Lower lobe of right lung (tissue), 2 donors: ENCODE data around the gene DPF3. TPM values are rescaled to one million over a fixed set of nuclear protein-coding genes. Genes with fewer than 3 reads are reported as not detected.

Experiments
- ATAC-seq, 2 donors: fragments of 200-7000 bp; cut with Tn5 transposase; one replicate each; pipeline ENCODE4 v1.9.1; 2020 to 2022; ENCODE audit warnings: mild to moderate bottlenecking in 2 of 2, moderate library complexity in 2 of 2
- DNase-seq: peaks from one replicate; pipeline ENCODE4 v3.0.0-alpha.2; 2020
- H3K27ac ChIP-seq: fragments of 200-600 bp; one replicate; pipeline ENCODE4 v1.8.0; 2022
- H3K27me3 ChIP-seq: fragments of 200-600 bp; one replicate; pipeline ENCODE4 v1.8.0; 2022; ENCODE audit warnings: low read depth
- H3K36me3 ChIP-seq: fragments of 200-600 bp; one replicate; pipeline ENCODE4 v1.8.0; 2022; ENCODE audit warnings: mild to moderate bottlenecking
- H3K4me1 ChIP-seq: fragments of 200-600 bp; one replicate; pipeline ENCODE4 v1.8.0; 2022
- H3K4me3 ChIP-seq: fragments of 200-600 bp; one replicate; pipeline ENCODE4 v1.8.0; 2022; ENCODE audit warnings: mild to moderate bottlenecking
- H3K9me3 ChIP-seq: fragments of 200-600 bp; one replicate; pipeline ENCODE4 v1.8.0; 2022
- intact Hi-C: fragments of 100-400 bp; cut with DNase I; formaldehyde crosslinking; loops from one replicate; pipeline ENCODE4 v1.11.0; 2022
- total RNA-seq: library from RNA; stranded (reverse); fragmentation: NEBNext Ultra II Directional; extraction: Animal tissue kit (Norgen Biotek cat#: 25700); gene quantifications from one replicate; pipeline ENCODE4 v1.2.1, GENCODE V29; 2021
- TF ChIP-seq, protein P1 (sequence below): fragments of 200-600 bp; IDR thresholded peaks from one replicate; pipeline ENCODE4 v1.8.0; 2022; ENCODE audit warnings: antibody characterized with exemption, mild to moderate bottlenecking
- donor health status: DM: no; HTN: yes; CAD: no; lungs with severe emphysema.

The DPF3 gene
- total RNA-seq, 1 donor from 2014 or later, result 0.59 TPM

DNA sequence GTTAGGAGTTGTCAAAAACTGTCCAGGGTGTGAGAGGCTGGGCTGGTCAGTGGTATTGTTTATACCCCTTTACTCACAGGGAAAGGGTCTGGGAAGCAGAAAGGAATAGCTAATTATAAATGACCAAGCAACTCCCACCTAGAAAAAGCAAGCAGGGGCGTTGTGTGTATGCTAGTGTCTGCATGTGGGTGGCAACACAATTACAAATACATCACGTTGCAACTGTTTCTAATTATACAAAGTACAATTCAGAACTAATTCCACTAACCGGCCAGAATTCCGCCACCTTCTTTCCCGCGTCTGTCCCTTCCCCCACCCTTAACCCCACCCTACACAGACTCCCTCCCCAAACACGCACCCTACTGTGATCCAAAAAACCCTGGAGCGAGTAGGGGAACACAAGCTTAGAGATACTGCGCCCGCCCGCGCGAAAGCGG is 2.2 kb downstream of the DPF3 start:
- Histone ChIP-seq H3K27ac (no peak overlapping the region), H3K4me3 (peak overlapping the region; percentile 83), H3K4me1 (peaks cover 30% of the 10 kb centered on the region), H3K36me3 (no peaks in the 10 kb centered on the region), H3K9me3 (no peaks in the 10 kb centered on the region), H3K27me3 (peaks cover 47% of the 10 kb centered on the region)
- no peak for ATAC-seq
- no peak for DNase-seq
- intact Hi-C loops, result no loop called here
- TF ChIP-seq, protein P1, sequence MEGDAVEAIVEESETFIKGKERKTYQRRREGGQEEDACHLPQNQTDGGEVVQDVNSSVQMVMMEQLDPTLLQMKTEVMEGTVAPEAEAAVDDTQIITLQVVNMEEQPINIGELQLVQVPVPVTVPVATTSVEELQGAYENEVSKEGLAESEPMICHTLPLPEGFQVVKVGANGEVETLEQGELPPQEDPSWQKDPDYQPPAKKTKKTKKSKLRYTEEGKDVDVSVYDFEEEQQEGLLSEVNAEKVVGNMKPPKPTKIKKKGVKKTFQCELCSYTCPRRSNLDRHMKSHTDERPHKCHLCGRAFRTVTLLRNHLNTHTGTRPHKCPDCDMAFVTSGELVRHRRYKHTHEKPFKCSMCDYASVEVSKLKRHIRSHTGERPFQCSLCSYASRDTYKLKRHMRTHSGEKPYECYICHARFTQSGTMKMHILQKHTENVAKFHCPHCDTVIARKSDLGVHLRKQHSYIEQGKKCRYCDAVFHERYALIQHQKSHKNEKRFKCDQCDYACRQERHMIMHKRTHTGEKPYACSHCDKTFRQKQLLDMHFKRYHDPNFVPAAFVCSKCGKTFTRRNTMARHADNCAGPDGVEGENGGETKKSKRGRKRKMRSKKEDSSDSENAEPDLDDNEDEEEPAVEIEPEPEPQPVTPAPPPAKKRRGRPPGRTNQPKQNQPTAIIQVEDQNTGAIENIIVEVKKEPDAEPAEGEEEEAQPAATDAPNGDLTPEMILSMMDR, result no peak

DNA sequence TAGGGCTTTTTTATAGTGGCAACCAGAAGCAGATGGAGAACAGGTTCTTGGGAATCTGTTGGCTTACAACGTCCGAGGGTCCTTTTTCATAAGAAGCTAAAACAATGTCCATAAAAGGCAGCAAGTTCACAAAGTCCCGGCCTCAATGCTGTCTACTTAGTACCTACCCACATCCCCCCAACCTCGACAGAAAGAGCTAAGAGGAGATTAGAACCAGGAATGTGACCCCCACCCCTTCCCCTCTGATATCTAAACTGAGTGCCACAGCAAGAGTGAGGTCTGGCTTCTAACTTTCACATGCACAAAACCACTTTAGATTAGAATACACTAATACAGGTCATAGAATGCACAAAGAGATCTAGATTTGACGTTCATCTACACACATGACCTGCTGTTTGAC is 4.5 kb downstream of the DPF3 start:
- H3K4me3 ChIP-seq, result no peak overlapping the region
- no peak for DNase-seq
- no peak overlapping the region for H3K27ac ChIP-seq
- H3K27me3 ChIP-seq, result peaks cover 29% of the 10 kb centered on the region
- no peaks in the 10 kb centered on the region for H3K9me3 ChIP-seq
- intact Hi-C loops, result no loop called here
- ATAC-seq, result no peak
- H3K4me1 ChIP-seq, result peaks cover 19% of the 10 kb centered on the region
- H3K36me3 ChIP-seq, result no peaks in the 10 kb centered on the region
- TF ChIP-seq, protein P1, result no peak

DNA sequence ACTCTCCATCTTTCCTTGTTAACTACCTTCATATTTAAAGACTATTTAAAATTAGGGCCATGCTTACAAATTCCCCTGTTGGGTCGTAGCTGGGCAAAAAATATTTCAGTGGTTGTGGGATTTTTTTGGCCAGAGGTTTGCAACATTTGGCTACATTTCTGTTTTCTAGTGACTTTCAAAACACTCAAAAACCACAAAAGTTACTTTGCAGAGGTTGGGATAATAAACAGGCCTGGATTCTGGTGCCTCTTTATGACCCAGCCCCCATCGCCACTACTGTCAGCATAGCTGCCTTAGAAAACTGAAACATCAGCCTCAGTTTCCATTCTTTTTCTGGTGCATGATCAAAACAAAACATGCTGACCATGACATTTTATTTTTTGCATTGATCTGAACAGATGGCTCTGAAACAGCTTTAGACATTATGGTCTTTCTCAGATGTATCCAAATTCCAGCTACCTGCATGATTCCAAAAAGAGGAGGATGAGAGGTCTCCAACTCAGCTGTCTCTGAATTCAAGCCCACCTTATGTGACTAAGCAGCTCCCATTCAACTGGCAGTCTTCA is 5.2 kb downstream of the DPF3 start:
- no peak overlapping the region for H3K4me3 ChIP-seq
- DNase-seq (no peak), ATAC-seq (no peak)
- no peaks in the 10 kb centered on the region for H3K9me3 ChIP-seq
- peaks cover 18% of the 10 kb centered on the region for H3K4me1 ChIP-seq
- intact Hi-C loops, result no loop called here
- TF ChIP-seq, protein P1, result no peak
- H3K36me3 ChIP-seq, result no peaks in the 10 kb centered on the region
- H3K27ac ChIP-seq, result no peak overlapping the region
- peaks cover 29% of the 10 kb centered on the region for H3K27me3 ChIP-seq

DNA sequence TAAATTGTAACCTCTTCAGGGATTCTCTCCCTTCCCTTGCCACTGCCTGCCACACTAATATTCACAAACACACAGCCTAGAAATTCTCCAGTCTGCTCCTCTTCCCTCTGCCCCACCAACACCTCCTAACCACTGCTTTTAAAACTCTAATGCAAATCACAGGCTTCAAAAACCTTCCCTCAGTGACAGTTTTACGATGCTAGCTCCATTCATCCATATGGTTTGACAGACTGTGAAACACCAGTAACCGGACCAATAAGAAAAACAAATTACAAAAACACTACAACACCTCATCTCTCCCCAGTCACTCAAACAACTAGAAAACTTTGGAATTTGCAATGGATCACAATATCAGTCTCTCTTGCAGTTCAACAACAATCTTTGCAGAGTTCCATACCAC is 5.7 kb downstream of the DPF3 start:
- intact Hi-C loops, result no loop called here
- ATAC-seq, result no peak
- DNase-seq, result no peak
- TF ChIP-seq, protein P1, result no peak
- Histone ChIP-seq H3K27ac (no peak overlapping the region), H3K9me3 (no peaks in the 10 kb centered on the region), H3K4me1 (peaks cover 18% of the 10 kb centered on the region), H3K36me3 (no peaks in the 10 kb centered on the region), H3K4me3 (no peak overlapping the region), H3K27me3 (peaks cover 27% of the 10 kb centered on the region)

DNA sequence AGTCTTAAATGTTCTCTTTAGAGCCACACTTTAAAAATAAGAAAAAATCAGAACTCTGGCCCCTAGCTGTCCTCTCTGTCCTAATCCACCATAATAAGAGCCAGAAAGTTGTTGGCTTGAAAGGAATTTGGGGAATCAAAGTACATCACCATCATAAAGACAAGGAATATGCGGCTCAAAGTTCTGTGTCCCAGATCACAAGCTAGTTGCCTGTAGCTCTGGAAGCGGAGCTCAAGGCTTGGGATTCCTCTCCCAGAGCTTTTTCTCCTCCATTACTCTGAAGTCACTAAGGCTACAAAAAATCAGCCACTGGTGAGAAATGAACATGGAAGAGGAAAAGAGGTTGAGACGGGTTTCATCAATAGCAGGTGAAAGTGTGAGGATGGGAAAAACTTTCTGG is 6.4 kb downstream of the DPF3 start:
- TF ChIP-seq, protein P1, result no peak
- no peak overlapping the region for H3K4me3 ChIP-seq
- no peaks in the 10 kb centered on the region for H3K36me3 ChIP-seq
- peaks cover 11% of the 10 kb centered on the region for H3K4me1 ChIP-seq
- no peak for DNase-seq
- H3K9me3 ChIP-seq, result no peaks in the 10 kb centered on the region
- H3K27ac ChIP-seq, result no peak overlapping the region
- peaks cover 22% of the 10 kb centered on the region for H3K27me3 ChIP-seq
- intact Hi-C loops, result no loop called here
- ATAC-seq, result no peak
